ENCODE measurements around the gene UBR4. TPM values are rescaled to one million over a fixed set of nuclear protein-coding genes. Genes with fewer than 3 reads are reported as not detected.

Gene UBR4
- total and polyA plus RNA-seq, 2 of the 8 experiments (the other 6 are each of a cell fraction or from before 2014, with no cell fraction given): 139 to 152 TPM

DNA sequence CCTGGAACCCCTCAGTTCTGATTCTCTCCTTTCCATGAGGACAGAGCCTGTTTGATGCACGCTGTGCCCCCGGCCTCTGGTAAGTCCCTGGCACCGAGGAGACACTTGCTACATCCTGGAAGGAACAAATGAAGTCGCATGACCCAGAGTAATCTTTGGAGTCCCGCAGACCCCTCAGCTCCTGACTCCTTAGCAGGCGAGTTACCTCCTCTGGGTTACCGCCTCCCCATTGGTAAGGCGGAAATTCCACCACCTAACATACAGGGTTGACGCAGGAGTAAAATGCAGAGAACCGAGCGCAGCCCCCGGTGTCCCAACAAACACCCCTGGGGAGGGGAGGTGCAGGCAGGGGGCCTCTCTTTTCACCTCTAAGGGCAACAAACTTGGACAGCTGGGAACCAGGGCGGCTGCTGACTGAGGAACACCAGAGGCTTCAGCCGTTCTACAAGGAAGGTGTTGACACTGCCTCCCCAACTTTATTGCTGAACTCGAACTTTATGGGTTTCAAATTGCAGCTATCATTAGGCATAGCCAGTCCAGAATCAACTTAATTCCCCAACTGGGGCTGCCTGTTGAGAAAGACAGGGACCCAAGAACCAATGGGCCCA lies 138.3 kb downstream of the UBR4 start:
- DNase-seq (ENCODE audit: low read depth in 1 of 2, low spot score in 2 of 2) (no peak), FAIRE-seq (no peak)
- Histone ChIP-seq H3K79me2 (ENCODE audit: control insufficient read depth in 1 of 2, insufficient read depth in 2 of 2, low read length in 2 of 2) (no peaks in the 10 kb centered on the region), H3K4me2 (ENCODE audit: insufficient read depth in 1 of 2, low read depth in 2 of 2, low read length in 2 of 2) (no peak overlapping the region), H2BK12ac (ENCODE audit: low read depth, low read length) (no peak overlapping the region), H4K91ac (replicated peaks; ENCODE audit: insufficient read length, low read length) (no peak overlapping the region), H3K79me1 (ENCODE audit: low read depth, low read length) (no peaks in the 10 kb centered on the region), H2AK5ac (ENCODE audit: low read depth, low read length) (no peak overlapping the region), H3K27me3 (replicated peaks in 1 of 4; ENCODE audit: control insufficient read depth in 3 of 4, extremely low read depth in 1 of 4, insufficient read depth in 3 of 4, low read length in 3 of 4) (no peaks in the 10 kb centered on the region), H3K4me1 (replicated peaks in 1 of 4; ENCODE audit: control insufficient read depth in 3 of 4, insufficient read depth in 4 of 4, low read length in 3 of 4) (peaks cover 0 to 12% (median 4%) of the 10 kb centered on the region in 4 experiments; a peak in 5 of 7 replicates), H4K8ac (ENCODE audit: extremely low read depth, insufficient read depth, low read length) (no peak overlapping the region), H4K20me1 (replicated peaks in 1 of 2; ENCODE audit: control insufficient read depth in 1 of 2, insufficient read depth in 2 of 2, low read length in 2 of 2) (peaks cover 2 to 3% of the 10 kb centered on the region in 2 experiments), H3K4ac (replicated peaks; ENCODE audit: insufficient read length, low read depth, low read length) (no peak overlapping the region), H3K36me3 (ENCODE audit: control insufficient read depth in 2 of 4, insufficient read depth in 4 of 4, low read length in 3 of 4) (peaks cover 19 to 39% (median 37%) of the 10 kb centered on the region in 4 experiments), H2BK20ac (ENCODE audit: low read length) (no peak overlapping the region), H3K18ac (ENCODE audit: extremely low read depth, low read length) (no peak overlapping the region), H3K9me3 (ENCODE audit: insufficient read depth in 2 of 2, low read depth in 1 of 2, low read length in 1 of 2) (no peaks in the 10 kb centered on the region), H2BK120ac (replicated peaks; ENCODE audit: low read depth, low read length) (no peak overlapping the region), H2BK5ac (ENCODE audit: low read depth, low read length) (no peak overlapping the region), H3K23ac (ENCODE audit: insufficient read length) (no peak overlapping the region), H3K14ac (ENCODE audit: insufficient read length) (no peak overlapping the region), H3K4me3 (ENCODE audit: extremely low read depth in 1 of 4, insufficient read depth in 2 of 4, low read depth in 3 of 4, low read length in 4 of 4) (no peak overlapping the region), H2BK15ac (ENCODE audit: low read length) (no peak overlapping the region), H3K27ac (ENCODE audit: low read depth, low read length) (no peak overlapping the region), H3K56ac (replicated peaks; ENCODE audit: insufficient read length, low read depth, low read length) (no peak overlapping the region), H3K9ac (replicated peaks in 1 of 4; ENCODE audit: extremely low read depth in 1 of 4, low read depth in 3 of 4, low read length in 3 of 4) (no peak overlapping the region), H2AFZ (ENCODE audit: low read length) (no peak overlapping the region), H3K23me2 (ENCODE audit: low read depth, low read length) (no peaks in the 10 kb centered on the region), H4K5ac (ENCODE audit: insufficient read length, low read depth, low read length) (no peak overlapping the region)
- 80% methylated on average over 15 of the region's 15 CpGs; no CpG with 5 or more reads in 1 of the 2 experiments for WGBS, 2 experiments (ENCODE audit: extremely low coverage in 1 of 2, insufficient coverage in 1 of 2, insufficient read length in 1 of 2, insufficient replicate concordance in 2 of 2, low coverage in 1 of 2, low lambda C conversion rate in 2 of 2, missing lambda C conversion rate in 1 of 2)
- ChIA-PET CTCF (ENCODE audit: partially characterized antibody) (interaction anchor here (0.7 to 8.6 kb wide), 17 partner anchors 8 to 197 kb away, joined by 3 to 59 read pairs (median 4); no protein-coding TSS in a partner anchor), POLR2A (ENCODE audit: partially characterized antibody) (interaction anchor here (1.3 to 2.7 kb wide), 5 partner anchors 31 to 159 kb away, joined by 3 to 7 read pairs (median 4); no protein-coding TSS in a partner anchor)
- TF ChIP-seq SP2 (IDR thresholded peaks at IDR 0.05; ENCODE audit: low read length) (no peak), GABPA (IDR thresholded peaks at IDR 0.05; ENCODE audit: borderline replicate concordance, insufficient read depth, low read length) (no peak), BRCA1 (IDR thresholded peaks at IDR 0.05; ENCODE audit: low read depth, low read length) (no peak)
